A549 (cell line): ENCODE data around the gene TACC3. TPM values are rescaled to one million over a fixed set of nuclear protein-coding genes. Genes with fewer than 3 reads are reported as not detected.
A peak's percentile ranks its signal among the peaks of the same experiment; 100 is the strongest.

Experiments
- ATAC-seq, 2 experiments: fragments of 200-7000 bp in 1 of 2; fragments of >200 bp in 1 of 2; cut with Nextera tagmentation in 1 of 2; cut with Tn5 transposase in 1 of 2; 3 replicates each; pipeline versions ENCODE4 v1.8.0 to v1.9.1; 2018 to 2020; ENCODE audit warnings: mild to moderate bottlenecking in 1 of 2, moderate library complexity in 1 of 2
- CTCF ChIA-PET: fragments of 300-600 bp; sonication (Branson Sonifier 250); formaldehyde crosslinking; extraction: SDS; loops from one replicate; lab custom pipeline; 2021; ENCODE audit warnings: antibody characterized with exemption, inconsistent platforms; lab: Yijun Ruan, JAX
- POLR2A ChIA-PET: fragments of 350-600 bp; formaldehyde crosslinking; extraction: SDS; loops from one replicate; lab custom pipeline; 2021; ENCODE audit warnings: antibody characterized with exemption, inconsistent platforms; lab: Yijun Ruan, JAX
- DNase-seq, 2 experiments: peaks; one replicate each; pipeline versions ENCODE4 v3.0.0 to v3.0.0-alpha.2; 2011 to 2016; ENCODE audit warnings: low read depth in 1 of 2, low spot score in 1 of 2
- FAIRE-seq: peaks from 2 replicates; lab custom pipeline; 2011; peaks lifted over from hg19 to GRCh38; lab: Jason Lieb, UNC
- H3K27ac ChIP-seq, 2 experiments: fragments of >200 bp; sonication (Bioruptor Twin); formaldehyde crosslinking; 3 replicates each; pipeline ENCODE4 v1.5.1; 2016 to 2017
- H3K4me1 ChIP-seq: fragments of >200 bp; sonication (Bioruptor Twin); formaldehyde crosslinking; 3 replicates; pipeline ENCODE4 v1.6.1; 2016
- H3K4me2 ChIP-seq: fragments of >200 bp; sonication (Bioruptor Twin); formaldehyde crosslinking; 3 replicates; pipeline ENCODE4 v1.6.1; 2016
- H3K4me3 ChIP-seq: fragments of >200 bp; sonication (Bioruptor Twin); formaldehyde crosslinking; 3 replicates; pipeline ENCODE4 v1.5.1; 2016
- H3K9me3 ChIP-seq: fragments of >200 bp; sonication (Bioruptor Twin); formaldehyde crosslinking; 3 replicates; pipeline ENCODE4 v1.6.1; 2016
- CHD2 ChIP-seq: fragments of 150-350 bp; IDR thresholded peaks from 2 replicates; pipeline ENCODE4 v1.6.1; 2014; ENCODE audit warnings: low read length; ENCODE audit not compliant: partially characterized antibody
- CHD4 ChIP-seq: fragments of 200-600 bp; sonication (generic); IDR thresholded peaks from 2 replicates; pipeline ENCODE4 v1.6.1; 2016; ENCODE audit warnings: antibody characterized with exemption, mild to moderate bottlenecking, borderline replicate concordance
- CTCF ChIP-seq: fragments of >200 bp; sonication (Bioruptor Twin); formaldehyde crosslinking; IDR thresholded peaks from 3 replicates; pipeline ENCODE4 v1.5.1; 2016
- FOSL2 ChIP-seq, 2 experiments: fragments of 450-650 bp in 1 of 2; fragments of >200 bp in 1 of 2; sonication (Bioruptor Twin) in 1 of 2; formaldehyde crosslinking; IDR thresholded peaks; 2 replicates each; pipeline versions ENCODE4 v1.5.0 to v1.6.1; 2016 to 2020; ENCODE audit warnings: mild to moderate bottlenecking in 1 of 2, moderate library complexity in 1 of 2
- HES2 ChIP-seq: fragments of >200 bp; sonication (Bioruptor Twin); formaldehyde crosslinking; IDR thresholded peaks from 2 replicates; pipeline ENCODE4 v1.6.1; 2016
- KDM5A ChIP-seq: fragments of 200-600 bp; sonication (generic); IDR thresholded peaks from 2 replicates; pipeline ENCODE4 v1.6.1; 2016; ENCODE audit warnings: antibody characterized with exemption, mild to moderate bottlenecking
- MAX ChIP-seq: IDR thresholded peaks from 2 replicates; pipeline ENCODE4 v1.6.1; 2012
- POLR2AphosphoS2 ChIP-seq: conservative IDR thresholded peaks from 2 replicates; pipeline ENCODE4 v1.6.1; 2012; ENCODE audit warnings: low read length, improper control_type of control experiment, inconsistent platforms
- RAD21 ChIP-seq, 2 experiments: fragments of >200 bp in 1 of 2; sonication (Bioruptor Twin) in 1 of 2; formaldehyde crosslinking in 1 of 2; IDR thresholded peaks in 1 of 2; conservative IDR thresholded peaks in 1 of 2; 2 replicates in 1 of 2; 3 replicates in 1 of 2; pipeline ENCODE4 v1.6.1; 2012 to 2018; ENCODE audit warnings: inconsistent platforms in 1 of 2
- RNF2 ChIP-seq: fragments of 200-600 bp; sonication (generic); IDR thresholded peaks from 2 replicates; pipeline ENCODE4 v1.6.1; 2016; ENCODE audit warnings: low read depth, mild to moderate bottlenecking, antibody characterized with exemption, moderate library complexity, borderline replicate concordance
- USF2 ChIP-seq: fragments of 450-650 bp; IDR thresholded peaks from 2 replicates; pipeline ENCODE4 v1.6.1; 2014; ENCODE audit warnings: antibody characterized with exemption
- ZC3H11A ChIP-seq: fragments of 450-650 bp; IDR thresholded peaks from 2 replicates; pipeline ENCODE4 v1.6.1; 2014; ENCODE audit warnings: antibody characterized with exemption, mild to moderate bottlenecking
- WGBS: methylation state at CpG from one replicate; pipeline ENCODE4 v1.1.6; 2017; ENCODE audit errors: missing lambda C conversion rate; 5-methylcytosine and 5-hydroxymethylcytosine counted together
- polyA plus RNA-seq, 4 experiments: library from polyadenylated mRNA; depleted of rRNA in 3 of 4; stranded (reverse); fragments of >200 nt; fragmentation: RNase III in 1 of 4; extraction: RNeasy Plus Mini Kit Qiagen cat#74134 plus additional on column Dnase treatment in 1 of 4; gene quantifications; 2 replicates in 3 of 4; 3 replicates in 1 of 4; pipeline ENCODE4 v1.2.3, GENCODE V29; 2011 to 2017

The TACC3 gene
- polyA plus RNA-seq, 2 of the 4 experiments (the other 2 are of a cell fraction): 25.9 to 70.6 TPM

GRCh38 chr4:1764670-1765069 is 43.3 kb downstream of the TACC3 start (continued):
- no peak for TF ChIP-seq RAD21 (conservative IDR thresholded peaks at IDR 0.05 in 1 of 2, IDR thresholded peaks at IDR 0.05 in 1 of 2)
- no peak for TF ChIP-seq FOSL2 (IDR thresholded peaks at IDR 0.05)
- TF ChIP-seq FOSL2 (CRISPR knock-in tag; IDR thresholded peaks at IDR 0.05): no peak
- no peak for TF ChIP-seq KDM5A
- TF ChIP-seq ZC3H11A: no peak

GRCh38 chr4:1765409-1766072 is 44.2 kb downstream of the TACC3 start:
- WGBS: 81% methylated on average over 3 of the region's 10 CpGs
- ATAC-seq (peak; percentile 29 to 42), DNase-seq (peak; percentile 37 to 53), FAIRE-seq (no peak)
- TF ChIP-seq USF2: peak; percentile 72
- no peak for TF ChIP-seq CHD2
- Histone ChIP-seq H3K4me1 (peaks cover 37% of the 10 kb centered on the region), H3K4me3 (no peak overlapping the region), H3K9me3 (no peaks in the 10 kb centered on the region), H3K4me2 (peak overlapping the region; percentile 83), H3K27ac (peak overlapping the region; percentile 94 to 100)
- ChIA-PET CTCF (interaction anchor here (1.0 to 2.8 kb wide), 6 partner anchors 11 to 134 kb away, joined by 3 to 8 read pairs (median 6); no protein-coding TSS in a partner anchor), POLR2A (no interaction called here)

- 0% methylated on average over 1 of the region's 41 CpGs for WGBS
- Histone ChIP-seq H3K27ac (peak overlapping the region; percentile 94 to 100), H3K4me2 (peak overlapping the region; percentile 83), H3K4me1 (peaks cover 30% of the 10 kb centered on the region), H3K9me3 (no peaks in the 10 kb centered on the region)
- peak; percentile 54 to 68 for ATAC-seq
- TF ChIP-seq CHD4: no peak
- no peak for TF ChIP-seq CTCF
- TF ChIP-seq HES2: no peak
- TF ChIP-seq RNF2: peak; percentile 41; the same call in 1 of the 2 replicates
- TF ChIP-seq MAX: peak; percentile 56
- TF ChIP-seq POLR2AphosphoS2: no peak
- TF ChIP-seq, all 56 proteins: peak for 2
- FAIRE-seq: no peak
- CTCF ChIA-PET: interaction anchor here (1.0 to 2.8 kb wide), 6 partner anchors 12 to 133 kb away, joined by 3 to 8 read pairs (median 6); no protein-coding TSS in a partner anchor
- POLR2A ChIA-PET: no interaction called here
- peak; percentile 66 to 82 for DNase-seq
- H3K4me3 ChIP-seq: peak overlapping the region; percentile 95
Measured at GRCh38 chr4:1766106-1767060, 45.1 kb downstream of the TACC3 start.
